Astrocyte (in vitro differentiated cells and primary cell): ENCODE measurements around the gene ZNF341. TPM values are rescaled to one million over a fixed set of nuclear protein-coding genes. Genes with fewer than 3 reads are reported as not detected.

Source experiments
- DNase-seq: peaks from one replicate; pipeline ENCODE4 v3.0.0-alpha.2; 2010; ENCODE audit warnings: low read depth
- FAIRE-seq: peaks from 2 replicates; lab custom pipeline; 2011; peaks lifted over from hg19 to GRCh38; lab: Jason Lieb, UNC
- H2AFZ ChIP-seq: 2 replicates; pipeline ENCODE4 v1.6.0; 2012; ENCODE audit warnings: low read depth, low read length, inconsistent platforms
- H3K27ac ChIP-seq: 2 replicates; pipeline ENCODE4 v1.5.1; 2011; ENCODE audit warnings: low read depth, low read length, inconsistent platforms
- H3K27me3 ChIP-seq: 2 replicates; pipeline ENCODE4 v1.6.0; 2011; ENCODE audit warnings: low read length, inconsistent platforms; ENCODE audit not compliant: insufficient read depth
- H3K36me3 ChIP-seq: 2 replicates; pipeline ENCODE4 v1.5.1; 2011; ENCODE audit warnings: low read length, inconsistent platforms; ENCODE audit not compliant: insufficient read depth
- H3K4me1 ChIP-seq: 2 replicates; pipeline ENCODE4 v1.5.1; 2011; ENCODE audit warnings: low read length, inconsistent platforms; ENCODE audit not compliant: insufficient read depth
- H3K4me2 ChIP-seq: 2 replicates; pipeline ENCODE4 v1.6.0; 2012; ENCODE audit warnings: low read length, inconsistent platforms
- H3K4me3 ChIP-seq: 2 replicates; pipeline ENCODE4 v1.5.1; 2011; ENCODE audit warnings: low read depth, mild to moderate bottlenecking, low read length, inconsistent platforms; ENCODE audit not compliant: insufficient read depth
- H3K79me2 ChIP-seq: 2 replicates; pipeline ENCODE4 v1.6.0; 2012; ENCODE audit warnings: mild to moderate bottlenecking, low read length, inconsistent platforms; ENCODE audit not compliant: insufficient read depth
- H3K9ac ChIP-seq: 2 replicates; pipeline ENCODE4 v1.6.0; 2012; ENCODE audit warnings: mild to moderate bottlenecking, low read length, inconsistent platforms
- H3K9me3 ChIP-seq: 2 replicates; pipeline ENCODE4 v1.5.1; 2012; ENCODE audit warnings: low read depth, mild to moderate bottlenecking, low read length, inconsistent platforms; ENCODE audit not compliant: insufficient read depth
- H4K20me1 ChIP-seq: 2 replicates; pipeline ENCODE4 v1.6.0; 2012; ENCODE audit warnings: low read length, inconsistent platforms; ENCODE audit not compliant: insufficient read depth
- H3K27ac Mint-ChIP-seq: one replicate; pipeline ENCODE4 v1.8.0; 2021; ENCODE audit warnings: mild to moderate bottlenecking, mixed read lengths; ENCODE audit not compliant: unreplicated experiment
- H3K27me3 Mint-ChIP-seq: one replicate; pipeline ENCODE4 v1.8.0; 2021; ENCODE audit warnings: low read depth, mixed read lengths; ENCODE audit not compliant: unreplicated experiment
- H3K36me3 Mint-ChIP-seq: one replicate; pipeline ENCODE4 v1.8.0; 2021; ENCODE audit warnings: low read depth, mixed read lengths; ENCODE audit not compliant: unreplicated experiment
- H3K4me1 Mint-ChIP-seq: one replicate; pipeline ENCODE4 v1.8.0; 2021; ENCODE audit warnings: low read depth, mixed read lengths; ENCODE audit not compliant: unreplicated experiment
- H3K4me3 Mint-ChIP-seq: one replicate; pipeline ENCODE4 v1.8.0; 2021; ENCODE audit warnings: mild to moderate bottlenecking, moderate library complexity, mixed read lengths; ENCODE audit not compliant: unreplicated experiment
- H3K9me3 Mint-ChIP-seq: one replicate; pipeline ENCODE4 v1.8.0; 2021; ENCODE audit warnings: mild to moderate bottlenecking, mixed read lengths; ENCODE audit not compliant: unreplicated experiment
- EZH2 ChIP-seq: IDR thresholded peaks from 2 replicates; pipeline ENCODE4 v1.6.1; 2012; ENCODE audit warnings: mild to moderate bottlenecking, low read length, inconsistent platforms; ENCODE audit not compliant: insufficient read depth
- total RNA-seq: library from RNA; stranded (reverse); gene quantifications from 2 replicates; pipeline ENCODE4 v1.2.1, GENCODE V29; 2021
- TF ChIP-seq, protein P1 (sequence below): IDR thresholded peaks from 2 replicates; pipeline ENCODE4 v1.5.1; 2011; ENCODE audit warnings: low read depth, mild to moderate bottlenecking, inconsistent platforms, low read length, moderate library complexity; ENCODE audit not compliant: insufficient read depth

The ZNF341 gene
- total RNA-seq, 1 donor from 2014 or later = 2.0 TPM

DNA sequence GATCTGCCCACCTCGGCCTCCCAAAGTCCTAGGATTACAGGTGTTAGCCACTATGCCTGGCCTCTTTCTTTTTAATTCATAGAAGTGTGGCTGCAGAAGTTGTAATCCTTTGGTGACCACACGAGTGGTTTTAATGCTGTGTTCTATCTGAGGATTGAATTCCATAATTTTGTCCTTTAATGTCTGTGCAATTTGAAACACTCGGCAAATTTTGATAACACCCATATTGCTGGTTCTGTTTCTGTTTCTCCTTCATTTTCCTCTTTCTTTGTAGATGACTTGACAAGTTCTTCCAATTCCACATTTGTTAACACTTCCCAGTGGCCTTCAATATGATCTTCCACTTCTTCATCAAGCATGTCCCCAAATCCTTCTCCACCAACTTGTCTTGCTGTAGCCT lies 76.6 kb downstream of the ZNF341 start:
- Histone ChIP-seq H2AFZ (no peak overlapping the region), H4K20me1 (peaks cover 19% of the 10 kb centered on the region), H3K9ac (no peak overlapping the region), H3K4me3 (no peak overlapping the region), H3K9me3 (no peaks in the 10 kb centered on the region), H3K4me1 (peaks cover 33% of the 10 kb centered on the region), H3K27ac (no peak overlapping the region), H3K79me2 (peaks cover 22% of the 10 kb centered on the region), H3K27me3 (no peaks in the 10 kb centered on the region), H3K36me3 (no peaks in the 10 kb centered on the region), H3K4me2 (no peak overlapping the region)
- FAIRE-seq = no peak
- H3K27me3 Mint-ChIP-seq = no peaks in the 10 kb centered on the region
- no peak overlapping the region for H3K27ac Mint-ChIP-seq
- peaks cover 16% of the 10 kb centered on the region for H3K4me1 Mint-ChIP-seq
- no peak for DNase-seq
- no peaks in the 10 kb centered on the region for H3K36me3 Mint-ChIP-seq
- no peaks in the 10 kb centered on the region for H3K9me3 Mint-ChIP-seq
- H3K4me3 Mint-ChIP-seq = no peak overlapping the region
- TF ChIP-seq, protein P1, sequence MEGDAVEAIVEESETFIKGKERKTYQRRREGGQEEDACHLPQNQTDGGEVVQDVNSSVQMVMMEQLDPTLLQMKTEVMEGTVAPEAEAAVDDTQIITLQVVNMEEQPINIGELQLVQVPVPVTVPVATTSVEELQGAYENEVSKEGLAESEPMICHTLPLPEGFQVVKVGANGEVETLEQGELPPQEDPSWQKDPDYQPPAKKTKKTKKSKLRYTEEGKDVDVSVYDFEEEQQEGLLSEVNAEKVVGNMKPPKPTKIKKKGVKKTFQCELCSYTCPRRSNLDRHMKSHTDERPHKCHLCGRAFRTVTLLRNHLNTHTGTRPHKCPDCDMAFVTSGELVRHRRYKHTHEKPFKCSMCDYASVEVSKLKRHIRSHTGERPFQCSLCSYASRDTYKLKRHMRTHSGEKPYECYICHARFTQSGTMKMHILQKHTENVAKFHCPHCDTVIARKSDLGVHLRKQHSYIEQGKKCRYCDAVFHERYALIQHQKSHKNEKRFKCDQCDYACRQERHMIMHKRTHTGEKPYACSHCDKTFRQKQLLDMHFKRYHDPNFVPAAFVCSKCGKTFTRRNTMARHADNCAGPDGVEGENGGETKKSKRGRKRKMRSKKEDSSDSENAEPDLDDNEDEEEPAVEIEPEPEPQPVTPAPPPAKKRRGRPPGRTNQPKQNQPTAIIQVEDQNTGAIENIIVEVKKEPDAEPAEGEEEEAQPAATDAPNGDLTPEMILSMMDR = no peak
- TF ChIP-seq EZH2 = no peak

GRCh38 chr20:33810259-33810658 lies 78.5 kb downstream of the ZNF341 start:
- peaks cover under 1% of the 10 kb centered on the region for H3K36me3 ChIP-seq
- no peak overlapping the region for H3K9ac ChIP-seq
- H3K27ac ChIP-seq = no peak overlapping the region
- Mint-ChIP-seq H3K9me3 (no peaks in the 10 kb centered on the region), H3K27me3 (no peaks in the 10 kb centered on the region), H3K27ac (no peak overlapping the region), H3K4me3 (peak overlapping the region; percentile 88), H3K36me3 (peaks cover 2% of the 10 kb centered on the region), H3K4me1 (peaks cover 16% of the 10 kb centered on the region)
- peaks cover 37% of the 10 kb centered on the region for H4K20me1 ChIP-seq
- H3K27me3 ChIP-seq = no peaks in the 10 kb centered on the region
- H3K79me2 ChIP-seq = peaks cover 40% of the 10 kb centered on the region
- peaks cover 22% of the 10 kb centered on the region for H3K4me1 ChIP-seq
- no peak overlapping the region for H3K4me3 ChIP-seq
- H3K4me2 ChIP-seq = no peak overlapping the region
- no peak for DNase-seq
- TF ChIP-seq, protein P1 = no peak
- no peak for TF ChIP-seq EZH2
- H3K9me3 ChIP-seq = no peaks in the 10 kb centered on the region
- FAIRE-seq = no peak
- H2AFZ ChIP-seq = no peak overlapping the region

DNA sequence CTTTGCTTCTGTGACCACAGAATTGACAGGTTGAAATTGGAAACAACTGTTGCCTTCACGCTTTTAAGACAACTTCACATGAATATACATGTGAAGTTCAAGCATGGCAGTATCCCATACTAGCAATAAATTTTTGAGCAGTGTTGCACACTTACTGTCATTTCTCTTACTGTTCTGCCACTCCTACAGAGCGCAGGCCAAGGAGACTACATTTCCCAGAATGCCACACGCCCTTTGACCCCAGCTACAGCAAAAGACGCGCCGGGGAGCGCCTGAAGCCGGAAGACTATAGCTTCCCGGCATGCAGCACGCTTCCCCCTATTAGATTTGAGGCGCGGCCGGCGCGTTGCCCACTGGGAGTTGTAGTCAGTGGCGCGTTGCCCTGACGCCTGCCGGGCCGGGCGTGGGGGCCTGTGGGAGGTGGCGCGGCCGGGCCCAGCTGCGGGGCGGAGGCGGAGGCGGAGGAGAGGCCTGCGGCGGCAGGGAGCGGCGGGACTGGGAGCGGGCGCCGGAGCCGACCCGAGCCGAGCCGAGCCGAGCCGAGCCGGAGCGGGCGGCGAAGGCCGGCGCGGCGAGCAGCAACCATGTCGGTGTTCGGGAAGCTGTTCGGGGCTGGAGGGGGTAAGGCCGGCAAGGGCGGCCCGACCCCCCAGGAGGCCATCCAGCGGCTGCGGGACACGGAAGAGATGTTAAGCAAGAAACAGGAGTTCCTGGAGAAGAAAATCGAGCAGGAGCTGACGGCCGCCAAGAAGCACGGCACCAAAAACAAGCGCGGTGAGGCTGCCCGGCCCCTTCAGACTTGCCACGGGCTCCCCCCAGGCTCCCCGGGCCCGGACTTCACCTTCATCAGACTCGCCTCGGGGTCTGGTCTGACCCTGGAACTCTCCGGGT lies 79.3 kb downstream of the ZNF341 start, which contains the start of gene CHMP4B:
CHMP4B (plus strand) TSS at position 464 of the 891 bp plus-strand sequence; CDS start at position 585, 121 bp downstream.
- Histone ChIP-seq H4K20me1 (peaks cover 46% of the 10 kb centered on the region), H2AFZ (peak within 1 kb of the TSS; percentile 61), H3K4me2 (peak within 1 kb of the TSS; percentile 100), H3K9me3 (no peaks in the 10 kb centered on the region), H3K27me3 (no peaks in the 10 kb centered on the region), H3K27ac (peak within 1 kb of the TSS; percentile 99), H3K4me3 (peak within 1 kb of the TSS; percentile 99), H3K4me1 (peaks cover 19% of the 10 kb centered on the region), H3K79me2 (peaks cover 49% of the 10 kb centered on the region), H3K9ac (peak within 1 kb of the TSS; percentile 100), H3K36me3 (peaks cover 5% of the 10 kb centered on the region)
- no peaks in the 10 kb centered on the region for H3K9me3 Mint-ChIP-seq
- H3K4me3 Mint-ChIP-seq = peak within 1 kb of the TSS; percentile 99
- TF ChIP-seq, protein P1 = no peak
- no peak for TF ChIP-seq EZH2
- FAIRE-seq (no peak), DNase-seq (peak; percentile 95)
- peaks cover 17% of the 10 kb centered on the region for H3K4me1 Mint-ChIP-seq
- peaks cover 3% of the 10 kb centered on the region for H3K36me3 Mint-ChIP-seq
- H3K27ac Mint-ChIP-seq = peak within 1 kb of the TSS; percentile 83
- no peaks in the 10 kb centered on the region for H3K27me3 Mint-ChIP-seq
